A673 (cell line): ENCODE results near the gene RAN.

ENCODE experiments used
- CTCF ChIP-seq: fragments of 300-800, 200-600 bp; sonication (generic); conservative IDR thresholded peaks from 2 replicates; pipeline ENCODE4 v1.5.1; 2017; ENCODE audit warnings: low read depth, mild to moderate bottlenecking, antibody characterized with exemption, low read length, moderate library complexity, mixed read lengths
- EZH2 ChIP-seq: fragments of 200-600 bp; sonication (generic); IDR thresholded peaks from 2 replicates; pipeline ENCODE4 v1.6.1; 2017; ENCODE audit warnings: borderline replicate concordance, low read depth, mild to moderate bottlenecking, mixed read lengths, antibody characterized with exemption, low read length; ENCODE audit not compliant: poor library complexity, severe bottlenecking

- TF ChIP-seq EZH2: no peak
- TF ChIP-seq CTCF: no peak
Measured at GRCh38 chr12:130835436-130835835, 36.4 kb upstream of the RAN start.
